Ovary (tissue), 3 donors: ENCODE measurements around the gene CDIPT.

Experiments
- EP300 ChIP-seq: sonication (generic); formaldehyde crosslinking; IDR thresholded peaks from one replicate; pipeline ENCODE4 v1.6.1; 2017; ENCODE audit warnings: antibody characterized with exemption
- POLR2A ChIP-seq: fragments of 450-650 bp; IDR thresholded peaks from one replicate; pipeline ENCODE4 v1.6.1; 2017; ENCODE audit warnings: antibody characterized with exemption, mild to moderate bottlenecking, moderate library complexity
- TF ChIP-seq, protein P1 (sequence below), 3 donors: fragments of 450-650 bp in 2 of 3; fragments of 200-600 bp in 1 of 3; IDR thresholded peaks; one replicate each; pipeline versions ENCODE4 v1.5.1 to v1.8.0; 2016 to 2022; ENCODE audit warnings: antibody characterized with exemption in 3 of 3, mild to moderate bottlenecking in 1 of 3
- donor health status: DM: no; HTN: no; CAD: no.

DNA sequence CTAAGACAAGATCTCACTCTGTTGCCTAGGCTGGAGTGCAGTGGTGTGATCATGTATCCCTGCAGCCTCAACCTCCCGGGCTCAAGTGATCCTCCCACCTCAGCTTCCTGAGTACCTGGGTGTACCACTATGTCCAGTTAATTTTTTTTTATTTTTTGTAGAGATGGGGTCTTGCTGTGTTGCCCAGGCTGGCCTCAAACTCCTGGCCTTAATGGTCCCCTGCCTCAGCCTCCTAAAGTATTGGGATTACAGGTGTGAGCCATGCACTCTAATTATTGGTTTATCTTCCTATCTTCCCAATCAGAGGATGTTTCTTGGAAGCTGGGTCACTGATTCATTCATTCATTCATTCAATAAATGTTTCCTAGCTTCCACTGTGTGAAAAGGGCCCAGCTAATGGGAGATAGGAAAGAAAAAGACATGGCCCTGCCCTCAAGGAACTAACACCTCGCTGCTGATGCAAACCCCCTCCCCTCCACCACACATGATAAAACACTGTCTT, 45.7 kb upstream of the CDIPT start:
- TF ChIP-seq, protein P1, sequence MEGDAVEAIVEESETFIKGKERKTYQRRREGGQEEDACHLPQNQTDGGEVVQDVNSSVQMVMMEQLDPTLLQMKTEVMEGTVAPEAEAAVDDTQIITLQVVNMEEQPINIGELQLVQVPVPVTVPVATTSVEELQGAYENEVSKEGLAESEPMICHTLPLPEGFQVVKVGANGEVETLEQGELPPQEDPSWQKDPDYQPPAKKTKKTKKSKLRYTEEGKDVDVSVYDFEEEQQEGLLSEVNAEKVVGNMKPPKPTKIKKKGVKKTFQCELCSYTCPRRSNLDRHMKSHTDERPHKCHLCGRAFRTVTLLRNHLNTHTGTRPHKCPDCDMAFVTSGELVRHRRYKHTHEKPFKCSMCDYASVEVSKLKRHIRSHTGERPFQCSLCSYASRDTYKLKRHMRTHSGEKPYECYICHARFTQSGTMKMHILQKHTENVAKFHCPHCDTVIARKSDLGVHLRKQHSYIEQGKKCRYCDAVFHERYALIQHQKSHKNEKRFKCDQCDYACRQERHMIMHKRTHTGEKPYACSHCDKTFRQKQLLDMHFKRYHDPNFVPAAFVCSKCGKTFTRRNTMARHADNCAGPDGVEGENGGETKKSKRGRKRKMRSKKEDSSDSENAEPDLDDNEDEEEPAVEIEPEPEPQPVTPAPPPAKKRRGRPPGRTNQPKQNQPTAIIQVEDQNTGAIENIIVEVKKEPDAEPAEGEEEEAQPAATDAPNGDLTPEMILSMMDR (IDR thresholded peaks at IDR 0.05): no peak
- TF ChIP-seq POLR2A (no peak), EP300 (no peak)
